RWPE1 (cell line): ENCODE data around the gene LIMA1.

Experiments used
- CTCF ChIA-PET: fragments of 350-600 bp; sonication (Branson Sonifier 250); formaldehyde crosslinking; extraction: SDS; loops from one replicate; lab custom pipeline; 2021; lab: Yijun Ruan, JAX
- POLR2A ChIA-PET: fragments of 400-600 bp; formaldehyde crosslinking; extraction: SDS; loops from one replicate; lab custom pipeline; 2020; ENCODE audit warnings: antibody characterized with exemption; ENCODE audit not compliant: low non-redundant PET; lab: Yijun Ruan, JAX
- DNase-seq: peaks from one replicate; pipeline ENCODE4 v3.0.0; 2012; ENCODE audit warnings: low spot score
- H3K27ac ChIP-seq: fragments of 450-650 bp; 2 replicates; pipeline ENCODE4 v1.5.1; 2017
- TF ChIP-seq, protein P1 (sequence below): fragments of 450-650 bp; conservative IDR thresholded peaks from 2 replicates; pipeline ENCODE4 v1.5.1; 2017; ENCODE audit warnings: low read depth, mild to moderate bottlenecking

The LIMA1 gene

DNA sequence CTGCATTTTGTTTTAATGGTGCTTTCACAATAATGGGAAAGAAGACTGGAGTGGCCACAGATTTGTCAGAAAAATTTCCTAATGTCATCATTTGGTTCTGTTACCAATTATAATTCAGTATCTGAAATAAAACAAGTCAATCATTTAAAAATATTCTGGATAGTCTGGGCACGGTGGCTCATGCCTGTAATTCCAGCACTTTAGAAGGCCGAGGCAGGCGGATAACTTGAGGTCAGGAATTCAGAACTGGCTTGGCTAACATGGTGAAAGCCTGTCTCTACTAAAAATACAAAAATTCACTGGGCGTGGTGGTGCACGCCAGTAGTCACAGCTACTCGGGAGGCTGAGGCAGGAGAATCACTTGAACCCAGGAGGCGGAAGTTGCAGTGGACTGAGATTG, 4.0 kb upstream of the LIMA1 start:
- ChIA-PET POLR2A (no interaction called here), CTCF (interaction anchor here (0.7 kb wide), 1 partner anchor 161 kb away, joined by 3 read pairs; no protein-coding TSS in a partner anchor)
- H3K27ac ChIP-seq: no peak overlapping the region
- DNase-seq: no peak
- TF ChIP-seq, protein P1, sequence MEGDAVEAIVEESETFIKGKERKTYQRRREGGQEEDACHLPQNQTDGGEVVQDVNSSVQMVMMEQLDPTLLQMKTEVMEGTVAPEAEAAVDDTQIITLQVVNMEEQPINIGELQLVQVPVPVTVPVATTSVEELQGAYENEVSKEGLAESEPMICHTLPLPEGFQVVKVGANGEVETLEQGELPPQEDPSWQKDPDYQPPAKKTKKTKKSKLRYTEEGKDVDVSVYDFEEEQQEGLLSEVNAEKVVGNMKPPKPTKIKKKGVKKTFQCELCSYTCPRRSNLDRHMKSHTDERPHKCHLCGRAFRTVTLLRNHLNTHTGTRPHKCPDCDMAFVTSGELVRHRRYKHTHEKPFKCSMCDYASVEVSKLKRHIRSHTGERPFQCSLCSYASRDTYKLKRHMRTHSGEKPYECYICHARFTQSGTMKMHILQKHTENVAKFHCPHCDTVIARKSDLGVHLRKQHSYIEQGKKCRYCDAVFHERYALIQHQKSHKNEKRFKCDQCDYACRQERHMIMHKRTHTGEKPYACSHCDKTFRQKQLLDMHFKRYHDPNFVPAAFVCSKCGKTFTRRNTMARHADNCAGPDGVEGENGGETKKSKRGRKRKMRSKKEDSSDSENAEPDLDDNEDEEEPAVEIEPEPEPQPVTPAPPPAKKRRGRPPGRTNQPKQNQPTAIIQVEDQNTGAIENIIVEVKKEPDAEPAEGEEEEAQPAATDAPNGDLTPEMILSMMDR: no peak

DNA sequence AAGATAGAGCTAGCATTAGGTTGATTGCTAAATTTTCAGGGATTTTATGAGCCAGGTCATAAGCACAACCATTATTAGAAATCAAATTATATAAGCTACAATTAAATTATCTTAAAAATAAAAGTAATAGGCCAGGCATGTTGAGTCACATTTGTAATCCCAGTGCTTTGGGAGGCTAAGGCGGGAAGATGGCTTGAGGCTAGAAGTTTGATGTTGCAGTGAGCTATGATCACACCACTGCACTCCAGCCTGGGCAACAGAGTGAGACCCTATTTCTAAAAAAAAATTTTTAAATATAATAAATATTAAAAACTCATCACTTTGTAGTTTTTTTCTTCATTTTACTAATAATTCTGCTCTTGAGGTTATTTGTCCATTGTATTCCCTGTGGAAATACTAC, 1.9 kb upstream of the LIMA1 start:
- DNase-seq: no peak
- ChIA-PET POLR2A (no interaction called here), CTCF (no interaction called here)
- no peak overlapping the region for H3K27ac ChIP-seq
- TF ChIP-seq, protein P1: no peak

DNA sequence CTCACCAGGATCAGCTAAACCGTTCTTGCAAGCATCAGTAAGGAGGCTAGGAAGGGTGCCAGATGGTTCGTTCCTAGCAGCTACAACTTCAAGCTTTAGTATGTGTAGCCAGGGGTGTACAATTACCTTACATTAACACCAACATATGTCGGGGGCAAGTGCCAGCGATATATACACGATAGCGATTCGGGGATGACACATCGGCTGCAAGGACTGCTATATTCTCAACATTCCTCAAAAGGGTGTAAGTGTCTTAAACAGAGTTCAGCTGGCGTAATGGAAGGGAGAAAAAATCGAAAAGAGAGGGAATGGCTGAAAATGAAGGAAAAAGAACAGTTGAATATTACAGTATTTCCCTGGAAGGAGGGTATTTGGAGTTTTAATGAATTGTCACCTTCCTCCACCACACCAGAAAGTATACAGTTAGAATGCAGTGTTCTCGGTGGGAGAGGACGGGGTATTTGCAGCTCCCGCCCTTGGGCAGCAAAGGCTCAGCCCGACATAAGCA, 545 bp downstream of the LIMA1 start:
- TF ChIP-seq, protein P1: no peak
- CTCF ChIA-PET: interaction anchor here (0.5 to 0.8 kb wide), 3 partner anchors 16 to 100 kb away, joined by 3 to 5 read pairs (median 3); no protein-coding TSS in a partner anchor
- peak; percentile 62 for DNase-seq
- H3K27ac ChIP-seq: peak overlapping the region; percentile 70
- POLR2A ChIA-PET: interaction anchor here (1.1 to 1.5 kb wide), 3 partner anchors 8 to 60 kb away, joined by 3 to 14 read pairs (median 3); no protein-coding TSS in a partner anchor

DNA sequence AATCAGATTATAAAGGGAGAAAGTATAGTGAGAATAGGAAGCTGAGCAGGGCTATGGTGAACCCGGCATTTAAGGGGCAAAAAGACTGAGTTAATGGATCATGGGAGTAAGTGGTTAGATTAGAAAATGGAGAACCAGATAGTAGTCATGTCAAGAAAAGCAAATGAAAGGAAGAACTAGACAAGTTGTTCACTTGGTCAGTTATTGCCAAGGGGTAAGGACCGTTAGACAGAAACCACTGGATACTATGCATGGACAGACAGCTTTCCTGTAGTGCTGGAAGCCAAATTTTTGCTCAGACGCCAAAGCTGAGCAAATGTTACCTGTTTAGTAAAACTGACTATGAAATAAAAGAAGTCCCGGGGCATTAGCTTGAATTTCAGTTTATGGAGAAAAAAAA, 3.8 kb downstream of the LIMA1 start:
- CTCF ChIA-PET: no interaction called here
- no peak for DNase-seq
- TF ChIP-seq, protein P1: no peak
- H3K27ac ChIP-seq: no peak overlapping the region
- POLR2A ChIA-PET: no interaction called here

DNA sequence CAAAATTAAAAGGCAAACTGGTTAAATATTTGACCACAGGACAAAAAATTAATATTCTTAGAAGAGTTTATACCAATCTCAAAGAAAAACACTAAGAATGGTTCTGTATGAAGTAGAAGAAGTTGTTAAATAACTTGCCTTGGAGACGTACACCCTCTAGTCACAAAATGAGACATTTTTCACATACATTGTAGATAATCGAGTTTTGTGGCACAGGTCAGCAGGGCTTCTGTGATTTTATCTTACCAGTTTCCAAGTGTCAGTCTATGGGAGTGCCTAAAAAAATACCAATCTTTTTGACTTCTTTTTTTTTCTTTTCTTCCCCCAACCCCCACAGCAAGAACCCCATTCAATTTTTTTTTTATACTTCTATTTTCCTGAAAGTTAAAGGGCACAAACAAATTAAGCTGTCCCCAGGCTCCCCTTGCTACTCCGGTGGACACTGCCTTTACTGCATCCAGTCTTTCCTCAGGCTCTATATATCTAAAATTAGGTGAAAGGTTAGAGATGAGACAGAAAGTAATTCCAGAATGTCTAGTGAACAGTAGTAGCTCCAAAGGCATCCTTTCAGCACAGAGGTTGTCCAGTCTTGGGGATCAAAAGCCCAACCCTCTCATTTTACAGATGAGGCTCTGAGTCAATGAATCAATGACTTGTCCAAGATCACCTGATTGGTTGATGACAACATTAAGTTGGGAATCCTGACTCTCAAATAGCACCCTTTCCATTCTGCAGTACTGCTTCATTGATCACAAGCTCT, 6.2 kb downstream of the LIMA1 start:
- ChIA-PET POLR2A (no interaction called here), CTCF (interaction anchor here (0.6 kb wide), 1 partner anchor 37 kb away, joined by 3 read pairs; no protein-coding TSS in a partner anchor)
- no peak overlapping the region for H3K27ac ChIP-seq
- DNase-seq: no peak
- TF ChIP-seq, protein P1: no peak

DNA sequence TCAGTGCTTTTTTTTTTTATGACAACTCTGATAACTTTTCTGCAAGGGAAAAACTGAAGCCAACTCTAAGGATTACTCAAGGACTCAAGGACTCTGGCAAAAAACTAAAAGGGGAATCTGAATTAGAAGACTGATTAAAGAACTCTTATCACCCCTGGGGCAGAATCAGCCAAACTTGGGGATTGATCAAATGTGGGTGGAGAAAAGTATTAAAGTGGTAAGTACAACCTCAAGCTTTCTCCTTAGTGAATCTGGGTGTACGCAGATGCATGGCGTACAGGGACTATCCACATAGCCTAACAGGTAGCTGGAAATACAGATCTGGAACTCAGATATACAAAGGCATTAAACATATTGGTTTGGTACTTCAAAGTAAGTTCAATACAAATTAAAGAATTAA, 7.3 kb downstream of the LIMA1 start:
- CTCF ChIA-PET: no interaction called here
- no peak overlapping the region for H3K27ac ChIP-seq
- POLR2A ChIA-PET: no interaction called here
- TF ChIP-seq, protein P1: no peak
- DNase-seq: no peak
